ENCODE results near the gene SLC22A12.
"Not testable (repeated sequence)": the region's sequence is repeated elsewhere in the genome, so short reads cannot be mapped to it uniquely, and the experiment has no call there.

SLC22A12 gene

DNA sequence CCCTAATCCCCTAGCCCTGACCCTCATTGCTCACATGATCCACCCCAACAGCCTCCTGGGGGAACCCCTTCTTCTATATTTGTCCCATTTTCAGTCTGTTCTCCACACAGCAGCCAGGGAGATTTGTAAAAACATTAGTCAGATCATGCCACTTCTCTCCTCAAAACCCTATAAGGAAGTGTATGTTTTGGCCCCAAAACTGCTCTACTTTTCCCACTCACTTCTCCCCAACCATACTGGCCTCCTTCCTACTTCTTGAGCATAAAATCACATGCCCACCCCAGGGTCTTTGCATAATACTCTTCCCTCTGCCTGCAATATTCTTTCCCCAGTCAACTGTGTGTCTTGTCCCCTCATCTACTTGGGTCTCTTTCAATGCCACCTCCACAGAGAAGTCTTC, 4.7 kb upstream of the SLC22A12 start:
- DNase-seq (ENCODE audit: insufficient read length, low spot score) = no peak
- TF ChIP-seq POLR2A (IDR thresholded peaks at IDR 0.05; ENCODE audit: low read depth, low read length) = no peak
- FAIRE-seq = no peak

- TF ChIP-seq POLR2A (IDR thresholded peaks at IDR 0.05; ENCODE audit: low read depth, low read length) = no peak
- no peak for FAIRE-seq
- DNase-seq (ENCODE audit: insufficient read length, low spot score) = no peak
Measured at GRCh38 chr11:64588701-64589100, 2.3 kb upstream of the SLC22A12 start.

- DNase-seq (ENCODE audit: insufficient read length, low spot score) = no peak
- no peak for TF ChIP-seq POLR2A (IDR thresholded peaks at IDR 0.05; ENCODE audit: low read depth, low read length)
- no peak for FAIRE-seq
Measured at GRCh38 chr11:64591257-64592233, 525 bp downstream of the SLC22A12 start.

DNA sequence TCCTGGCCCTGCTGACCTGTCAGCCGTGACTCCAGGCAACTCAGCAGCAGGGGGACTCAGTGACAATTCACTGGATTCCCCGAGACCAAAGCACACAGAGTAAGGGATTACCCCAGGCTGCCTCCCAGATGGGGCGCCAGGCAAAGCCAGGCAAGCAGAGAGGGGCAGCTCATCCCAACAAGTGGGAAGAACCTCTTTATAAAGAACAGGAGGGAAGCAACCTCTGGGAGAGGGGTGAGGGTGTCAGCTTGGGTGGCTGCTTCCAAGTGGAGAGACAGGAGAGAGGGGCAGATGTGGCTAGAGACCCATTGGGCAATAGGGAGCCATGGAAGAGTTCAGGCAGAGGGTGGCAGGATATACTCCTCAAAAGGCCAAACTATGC, 1.2 kb downstream of the SLC22A12 start:
- FAIRE-seq (no peak), DNase-seq (ENCODE audit: insufficient read length, low spot score) (no peak)
- TF ChIP-seq POLR2A (IDR thresholded peaks at IDR 0.05; ENCODE audit: low read depth, low read length) = no peak

DNA sequence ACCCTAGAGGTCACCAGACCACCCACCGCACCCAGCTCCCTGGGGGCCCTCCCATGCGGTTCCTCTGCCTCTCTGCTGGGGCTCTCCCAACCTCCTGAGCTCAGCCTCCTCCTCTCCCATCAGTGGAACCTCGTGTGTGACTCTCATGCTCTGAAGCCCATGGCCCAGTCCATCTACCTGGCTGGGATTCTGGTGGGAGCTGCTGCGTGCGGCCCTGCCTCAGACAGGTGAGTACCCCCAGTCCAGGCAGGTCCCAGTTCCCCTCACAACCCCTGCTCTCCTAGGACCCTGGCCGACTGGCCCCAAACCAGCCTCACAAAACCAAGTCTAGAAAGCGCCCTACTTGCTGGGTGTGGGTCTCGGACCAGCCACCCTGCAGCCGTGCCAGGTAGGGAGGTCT, 1.6 kb downstream of the SLC22A12 start:
- DNase-seq (ENCODE audit: insufficient read length, low spot score) (no peak), FAIRE-seq (no peak)
- no peak for TF ChIP-seq POLR2A (IDR thresholded peaks at IDR 0.05; ENCODE audit: low read depth, low read length)

DNA sequence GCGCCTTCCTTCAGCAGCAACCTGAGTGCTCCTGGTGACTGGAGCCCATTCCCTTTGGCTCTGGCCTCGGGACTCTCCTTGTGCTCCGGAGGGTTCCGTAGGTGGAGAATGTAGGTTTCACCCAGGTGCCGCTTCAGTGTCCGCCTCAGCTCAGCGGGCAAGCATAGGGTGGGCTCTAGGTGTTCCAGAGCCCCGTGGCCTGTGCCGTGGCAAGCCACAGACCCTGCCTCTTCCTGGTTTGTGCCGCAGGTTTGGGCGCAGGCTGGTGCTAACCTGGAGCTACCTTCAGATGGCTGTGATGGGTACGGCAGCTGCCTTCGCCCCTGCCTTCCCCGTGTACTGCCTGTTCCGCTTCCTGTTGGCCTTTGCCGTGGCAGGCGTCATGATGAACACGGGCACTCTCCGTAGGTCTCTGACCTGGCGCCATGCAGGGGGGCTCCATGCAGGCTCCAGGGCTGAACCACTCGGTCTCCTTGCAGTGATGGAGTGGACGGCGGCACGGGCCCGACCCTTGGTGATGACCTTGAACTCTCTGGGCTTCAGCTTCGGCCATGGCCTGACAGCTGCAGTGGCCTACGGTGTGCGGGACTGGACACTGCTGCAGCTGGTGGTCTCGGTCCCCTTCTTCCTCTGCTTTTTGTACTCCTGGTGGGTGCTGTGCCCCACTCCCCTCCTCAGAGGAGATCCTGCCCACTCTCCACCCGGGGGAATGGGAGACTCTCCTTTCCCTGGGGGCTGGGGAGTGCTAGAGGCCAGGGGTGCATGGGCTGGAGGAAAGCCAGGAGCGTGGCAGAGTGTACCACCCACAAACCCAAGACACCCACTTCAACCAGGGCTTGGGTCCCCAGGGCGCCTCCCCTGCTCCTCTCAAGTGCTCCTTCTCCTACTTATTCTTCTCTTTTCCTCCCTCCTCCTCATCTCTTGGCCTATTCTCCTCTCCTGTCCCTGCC, 2.4 kb downstream of the SLC22A12 start:
- FAIRE-seq (no peak), DNase-seq (ENCODE audit: insufficient read length, low spot score) (no peak)
- no peak for TF ChIP-seq POLR2A (IDR thresholded peaks at IDR 0.05; ENCODE audit: low read depth, low read length)

- DNase-seq (ENCODE audit: insufficient read length, low spot score) (no peak), FAIRE-seq (no peak)
- no peak for TF ChIP-seq POLR2A (IDR thresholded peaks at IDR 0.05; ENCODE audit: low read depth, low read length)
Measured at GRCh38 chr11:64594159-64594939, 3.3 kb downstream of the SLC22A12 start.

DNA sequence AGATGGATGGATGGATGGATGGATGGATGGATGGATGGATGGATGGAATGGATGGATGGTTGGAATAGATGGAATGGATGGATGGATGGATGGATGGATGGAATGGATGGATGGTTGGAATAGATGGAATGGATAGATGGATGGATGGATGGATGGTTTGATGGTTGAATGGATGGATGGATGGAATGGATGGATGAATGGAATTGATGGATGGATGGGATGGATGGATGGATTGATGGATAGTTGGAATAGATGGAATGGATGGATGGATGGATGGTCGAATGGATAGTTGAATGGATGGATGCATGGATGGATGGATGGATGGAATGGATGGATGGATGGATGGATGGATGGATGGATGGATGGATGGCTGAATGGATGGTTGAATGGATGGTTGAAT, 4.9 kb downstream of the SLC22A12 start:
- FAIRE-seq = not testable (repeated sequence)

GRCh38 chr11:64597671-64598101, 6.7 kb downstream of the SLC22A12 start:
- no peak for TF ChIP-seq POLR2A (IDR thresholded peaks at IDR 0.05; ENCODE audit: low read depth, low read length)
- FAIRE-seq (no peak), DNase-seq (ENCODE audit: insufficient read length, low spot score) (no peak)

More for the DNA sequence above, 4.9 kb downstream of the SLC22A12 start:
- not testable (repeated sequence) for DNase-seq (ENCODE audit: insufficient read length, low spot score)

GRCh38 chr11:64598106-64598796, 7.2 kb downstream of the SLC22A12 start:
- TF ChIP-seq POLR2A (IDR thresholded peaks at IDR 0.05; ENCODE audit: low read depth, low read length) = no peak
- DNase-seq (ENCODE audit: insufficient read length, low spot score) (no peak), FAIRE-seq (no peak)

- no peak for FAIRE-seq
Measured at GRCh38 chr11:64598797-64599697, 8.0 kb downstream of the SLC22A12 start.

GRCh38 chr11:64599698-64600211, 8.7 kb downstream of the SLC22A12 start:
- FAIRE-seq (no peak), DNase-seq (ENCODE audit: insufficient read length, low spot score) (no peak)
- no peak for TF ChIP-seq POLR2A (IDR thresholded peaks at IDR 0.05; ENCODE audit: low read depth, low read length)

More at GRCh38 chr11:64598797-64599697, 8.0 kb downstream of the SLC22A12 start:
- TF ChIP-seq POLR2A (IDR thresholded peaks at IDR 0.05; ENCODE audit: low read depth, low read length) = no peak
- no peak for DNase-seq (ENCODE audit: insufficient read length, low spot score)

All from H54 (cell line).